Cardiac fibroblast (primary cell): ENCODE data around the gene CYTIP.

Source experiments
- DNase-seq, 2 donors: peaks; one replicate each; pipeline versions ENCODE4 v3.0.0 to v3.0.0-alpha.2; 2010; ENCODE audit warnings: low read depth in 2 of 2
- H3K4me3 ChIP-seq, 2 donors: replicated peaks in 1 of 2; 1 replicate in 1 of 2; 2 replicates in 1 of 2; pipeline ENCODE4 v1.5.1; 2011; ENCODE audit warnings: low read depth in 2 of 2, low read length in 2 of 2, mild to moderate bottlenecking in 2 of 2, moderate library complexity in 1 of 2
- TF ChIP-seq, protein P1 (sequence below): IDR thresholded peaks from one replicate; pipeline ENCODE4 v1.5.1; 2011; ENCODE audit warnings: low read depth, mild to moderate bottlenecking, low read length, inconsistent platforms

Gene CYTIP

DNA sequence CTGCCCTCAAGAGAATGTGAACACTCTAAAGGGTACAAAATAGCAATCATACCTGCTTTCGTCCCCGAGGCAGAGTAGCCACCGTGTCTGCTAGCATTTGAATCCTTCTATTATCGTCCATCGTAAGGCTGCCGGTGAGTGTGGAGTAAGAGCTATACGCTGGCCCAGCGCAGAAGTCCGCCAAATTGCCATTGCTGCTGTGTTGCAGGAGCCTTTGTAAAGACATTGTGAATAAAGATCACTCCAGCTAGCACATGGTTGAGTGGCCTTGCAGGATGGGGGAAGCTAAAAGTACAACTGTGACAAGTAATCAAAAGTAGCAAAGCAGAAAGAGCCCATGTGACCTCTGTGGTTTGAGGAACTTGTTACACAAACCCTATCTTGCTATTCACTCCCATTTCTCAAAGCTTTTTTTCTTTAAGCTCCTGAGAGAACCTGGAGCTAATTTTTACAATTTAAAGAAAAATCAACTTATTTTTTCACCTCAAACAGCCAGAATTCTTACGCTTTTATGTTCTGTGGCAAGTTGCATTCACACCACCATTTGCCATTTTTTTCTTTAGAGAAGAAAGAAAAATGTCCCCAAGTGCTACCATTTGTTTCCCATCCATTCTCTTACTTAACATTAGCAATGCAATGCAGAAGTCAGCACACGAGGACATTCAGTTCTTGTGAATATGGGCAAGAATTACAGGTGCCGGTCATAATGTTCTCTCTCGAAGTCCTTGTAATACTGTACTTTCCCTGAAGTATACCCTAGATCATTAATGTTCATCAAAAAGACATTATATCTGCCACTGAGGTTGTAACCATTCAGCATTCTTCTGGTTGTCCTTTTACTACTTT, at the start of gene CYTIP:
Gene CYTIP (minus strand): TSS at position 295 of the 846 bp plus-strand sequence. CDS start 69 bp downstream, at position 226.
- no peak for DNase-seq
- TF ChIP-seq, protein P1, sequence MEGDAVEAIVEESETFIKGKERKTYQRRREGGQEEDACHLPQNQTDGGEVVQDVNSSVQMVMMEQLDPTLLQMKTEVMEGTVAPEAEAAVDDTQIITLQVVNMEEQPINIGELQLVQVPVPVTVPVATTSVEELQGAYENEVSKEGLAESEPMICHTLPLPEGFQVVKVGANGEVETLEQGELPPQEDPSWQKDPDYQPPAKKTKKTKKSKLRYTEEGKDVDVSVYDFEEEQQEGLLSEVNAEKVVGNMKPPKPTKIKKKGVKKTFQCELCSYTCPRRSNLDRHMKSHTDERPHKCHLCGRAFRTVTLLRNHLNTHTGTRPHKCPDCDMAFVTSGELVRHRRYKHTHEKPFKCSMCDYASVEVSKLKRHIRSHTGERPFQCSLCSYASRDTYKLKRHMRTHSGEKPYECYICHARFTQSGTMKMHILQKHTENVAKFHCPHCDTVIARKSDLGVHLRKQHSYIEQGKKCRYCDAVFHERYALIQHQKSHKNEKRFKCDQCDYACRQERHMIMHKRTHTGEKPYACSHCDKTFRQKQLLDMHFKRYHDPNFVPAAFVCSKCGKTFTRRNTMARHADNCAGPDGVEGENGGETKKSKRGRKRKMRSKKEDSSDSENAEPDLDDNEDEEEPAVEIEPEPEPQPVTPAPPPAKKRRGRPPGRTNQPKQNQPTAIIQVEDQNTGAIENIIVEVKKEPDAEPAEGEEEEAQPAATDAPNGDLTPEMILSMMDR = no peak
- H3K4me3 ChIP-seq = no peak within 1 kb of the TSS

DNA sequence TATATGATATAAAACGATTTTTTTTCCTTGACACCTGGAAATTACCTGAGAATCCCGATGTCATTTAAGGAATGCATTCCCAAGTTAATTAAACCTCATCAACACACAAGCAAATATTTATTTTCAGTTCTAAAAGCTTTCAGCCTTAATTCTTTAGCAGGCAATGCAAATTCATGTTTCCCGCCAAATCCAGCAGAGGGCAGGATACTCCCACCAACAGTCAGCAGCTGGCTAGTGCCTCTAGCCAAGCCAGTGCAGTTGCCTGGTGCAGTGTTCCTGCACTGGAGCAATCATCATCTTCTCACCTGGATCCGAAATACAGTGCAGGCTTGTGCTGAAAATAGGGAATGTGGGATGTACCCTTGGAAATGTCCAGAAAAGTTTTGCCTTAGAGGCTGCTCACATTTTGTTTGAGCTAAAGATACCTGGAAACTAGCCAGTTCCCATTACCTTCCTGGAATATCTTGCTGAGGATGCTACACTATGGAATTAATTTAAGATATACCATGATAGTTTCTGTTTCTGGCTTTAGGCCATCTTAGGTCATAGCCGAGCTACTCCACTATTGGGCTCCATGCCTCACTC, 48.4 kb upstream of the CYTIP start:
- no peak overlapping the region for H3K4me3 ChIP-seq
- TF ChIP-seq, protein P1 = peak; percentile 72
- peak; percentile 70 to 75 for DNase-seq

DNA sequence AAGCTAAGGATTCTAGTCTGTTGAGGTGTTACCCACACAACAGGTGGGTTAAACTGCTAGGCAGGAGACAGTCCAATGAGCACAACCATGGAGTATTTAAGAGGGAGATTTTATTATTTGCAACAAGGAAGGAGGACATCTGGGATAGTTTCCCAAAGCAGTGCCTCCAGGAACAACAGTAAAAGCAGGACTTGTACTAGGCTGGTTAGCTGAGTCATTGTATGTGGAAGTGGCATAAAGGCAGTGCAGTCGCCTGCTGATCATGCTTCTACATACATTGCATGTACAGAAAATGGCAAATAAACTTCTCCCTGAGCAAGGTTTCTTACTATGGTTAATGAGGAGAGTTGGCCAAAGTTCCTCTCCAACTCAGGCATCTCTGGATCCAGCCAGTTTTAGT, 46.1 kb upstream of the CYTIP start:
- H3K4me3 ChIP-seq = no peak overlapping the region
- TF ChIP-seq, protein P1 = no peak
- DNase-seq = no peak

DNA sequence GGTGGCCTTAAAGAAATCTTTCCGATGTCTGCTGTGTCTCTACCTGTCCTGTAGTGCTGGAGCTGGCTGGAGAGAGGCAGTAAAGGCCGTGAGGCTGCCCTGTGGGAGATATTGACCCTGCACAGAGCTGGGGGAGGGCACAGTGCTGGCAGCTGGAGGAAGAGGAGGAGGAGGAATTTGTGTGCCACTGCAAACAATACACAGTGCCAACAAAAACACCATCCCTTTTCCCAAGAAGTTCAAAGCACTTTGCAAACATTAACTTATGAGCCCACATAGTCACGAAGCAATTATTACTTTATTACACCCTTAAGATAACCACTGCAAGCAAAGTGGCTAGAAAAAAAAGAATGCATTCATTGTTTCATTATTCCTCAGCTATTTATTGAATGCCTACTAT, 45.0 kb upstream of the CYTIP start:
- DNase-seq = no peak
- TF ChIP-seq, protein P1 = no peak
- H3K4me3 ChIP-seq = no peak overlapping the region

DNA sequence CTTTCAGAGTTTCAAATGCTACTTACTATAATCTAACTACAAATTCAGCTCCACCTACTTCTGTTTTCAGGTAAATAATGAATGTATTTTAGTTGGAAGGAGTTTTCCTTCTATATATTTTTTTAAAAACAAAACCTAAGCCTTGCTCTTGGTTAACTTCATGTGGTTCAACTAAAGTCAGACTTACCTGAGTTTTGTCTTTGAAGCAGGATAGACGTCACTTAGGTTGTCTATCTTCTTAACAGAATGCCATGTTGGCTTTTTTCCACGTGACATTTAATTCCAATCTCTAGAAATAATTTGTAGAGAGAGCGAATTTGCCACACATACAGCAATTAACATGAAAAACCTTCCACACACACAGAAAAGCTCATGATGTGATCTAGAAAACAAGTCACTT, 43.9 kb upstream of the CYTIP start:
- TF ChIP-seq, protein P1 = no peak
- no peak for DNase-seq
- H3K4me3 ChIP-seq = no peak overlapping the region

DNA sequence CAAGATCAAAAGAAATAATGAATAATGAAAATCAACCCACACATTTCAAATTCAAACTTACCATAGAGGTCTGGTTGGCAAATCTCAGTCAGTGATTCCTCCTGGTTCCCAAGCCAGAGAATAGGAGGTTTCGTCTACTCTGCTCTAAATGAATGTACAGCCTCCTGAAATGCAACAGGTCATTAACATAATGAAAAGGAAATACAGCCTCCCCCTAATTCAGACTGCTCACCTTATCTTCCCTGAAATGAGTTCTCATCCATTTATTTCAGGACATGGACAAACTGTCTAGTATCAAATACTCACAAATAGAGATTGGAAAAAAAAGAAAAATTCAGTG, 43.4 kb upstream of the CYTIP start:
- no peak overlapping the region for H3K4me3 ChIP-seq
- TF ChIP-seq, protein P1 = no peak
- DNase-seq = no peak
